HCT116 (cell line): ENCODE results near the gene SLC12A4. TPM values are rescaled to one million over a fixed set of nuclear protein-coding genes. Genes with fewer than 3 reads are reported as not detected.

ENCODE experiments used
- ATAC-seq: fragments of 200-7000 bp; cut with Tn5 transposase; 2 replicates; pipeline ENCODE4 v1.9.1; 2020; ENCODE audit warnings: mild to moderate bottlenecking, moderate library complexity
- BruUV-seq: library from RNA; stranded (reverse); fragments of 400-500 nt; replicated peaks from 2 replicates; lab custom pipeline; 2021; lab: Mats Ljungman, UMichigan
- CTCF ChIA-PET: fragments of 300-600 bp; sonication (Branson Sonifier 250); formaldehyde crosslinking; loops from one replicate; lab custom pipeline; 2021; ENCODE audit warnings: antibody characterized with exemption; lab: Charles Lee
- POLR2A ChIA-PET: fragments of 300-600, 350-600 bp; sonication (Branson Sonifier 250); formaldehyde crosslinking; loops from one replicate; lab custom pipeline; 2021; ENCODE audit warnings: antibody characterized with exemption; lab: Charles Lee
- RAD21 ChIA-PET, 2 experiments: fragments of 300-600 bp; sonication (Branson Sonifier 250); formaldehyde crosslinking; loops; one replicate each; lab custom pipeline; 2023; ENCODE audit warnings: low total read pairs in 2 of 2; ENCODE audit not compliant: uncharacterized antibody in 2 of 2, unreplicated experiment in 2 of 2, low non-redundant PET in 1 of 2; lab: Charles Lee
- DNase-seq: peaks from one replicate; pipeline ENCODE4 v3.0.0-alpha.2; 2010; ENCODE audit warnings: low read depth, low spot score
- H2AFZ ChIP-seq: fragments of 200-600 bp; shearing (Covaris generic), sonication (generic); 2 replicates; pipeline ENCODE4 v1.6.1; 2017; ENCODE audit warnings: low read depth, mixed run types, mixed read lengths, antibody characterized with exemption, low read length; ENCODE audit not compliant: poor library complexity, severe bottlenecking
- H3K27ac ChIP-seq: 2 replicates; pipeline ENCODE4 v1.5.1; 2012; ENCODE audit warnings: low read depth, low read length
- H3K27me3 ChIP-seq: fragments of 200-600 bp; sonication (generic); 2 replicates; pipeline ENCODE4 v1.6.1; 2016; ENCODE audit warnings: mixed run types, low read length, mixed read lengths; ENCODE audit not compliant: insufficient read depth
- H3K36me3 ChIP-seq, 2 experiments: fragments of 200-500 bp in 1 of 2; fragments of 200-600 bp in 1 of 2; sonication (Bioruptor generic) in 1 of 2; sonication (generic) in 1 of 2; 2 replicates each; pipeline versions ENCODE4 v1.5.1 to v1.6.1; 2014 to 2016; ENCODE audit warnings: low read length in 2 of 2, inconsistent platforms in 1 of 2, mixed read lengths in 1 of 2, mixed run types in 1 of 2; ENCODE audit not compliant: insufficient read depth in 2 of 2, control insufficient read depth in 1 of 2
- H3K4me1 ChIP-seq, 2 experiments: fragments of 200-600 bp in 1 of 2; sonication (generic) in 1 of 2; 2 replicates each; pipeline versions ENCODE4 v1.5.1 to v1.6.1; 2012 to 2017; ENCODE audit warnings: low read length in 2 of 2, inconsistent platforms in 1 of 2, mild to moderate bottlenecking in 1 of 2, mixed read lengths in 1 of 2, mixed run types in 1 of 2, moderate library complexity in 1 of 2; ENCODE audit not compliant: insufficient read depth in 2 of 2, control insufficient read depth in 1 of 2
- H3K4me2 ChIP-seq: fragments of 200-600 bp; sonication (generic); 2 replicates; pipeline ENCODE4 v1.6.1; 2017; ENCODE audit warnings: mixed run types, low read length, mixed read lengths
- H3K4me3 ChIP-seq, 2 experiments: fragments of 200-600 bp in 1 of 2; sonication (generic) in 1 of 2; replicated peaks in 1 of 2; 2 replicates each; pipeline ENCODE4 v1.5.1; 2011 to 2016; ENCODE audit warnings: low read length in 2 of 2, control low read depth in 1 of 2, low read depth in 1 of 2, mild to moderate bottlenecking in 1 of 2, mixed read lengths in 1 of 2, mixed run types in 1 of 2
- H3K79me2 ChIP-seq: fragments of 200-600 bp; sonication (generic); 2 replicates; pipeline ENCODE4 v1.6.1; 2017; ENCODE audit warnings: mild to moderate bottlenecking, mixed run types, low read length, moderate library complexity, mixed read lengths; ENCODE audit not compliant: insufficient read depth
- H3K9ac ChIP-seq: fragments of 200-600 bp; sonication (generic); 2 replicates; pipeline ENCODE4 v1.6.1; 2016; ENCODE audit warnings: low read length, mixed read lengths
- H3K9me2 ChIP-seq: fragments of 200-600 bp; sonication (generic), shearing (Covaris generic); 2 replicates; pipeline ENCODE4 v1.6.1; 2017; ENCODE audit warnings: mixed run types, mild to moderate bottlenecking, moderate library complexity; ENCODE audit not compliant: insufficient read depth
- H3K9me3 ChIP-seq, 2 experiments: fragments of 200-500 bp in 1 of 2; fragments of 200-600 bp in 1 of 2; sonication (Bioruptor generic) in 1 of 2; sonication (generic) in 1 of 2; 2 replicates each; pipeline ENCODE4 v1.6.1; 2014 to 2017; ENCODE audit warnings: low read length in 2 of 2, mixed read lengths in 2 of 2, inconsistent platforms in 1 of 2, low read depth in 1 of 2, mild to moderate bottlenecking in 1 of 2, mixed run types in 1 of 2, moderate library complexity in 1 of 2; ENCODE audit not compliant: control insufficient read depth in 1 of 2, insufficient read depth in 1 of 2
- H4K20me1 ChIP-seq: fragments of 200-600 bp; sonication (generic), shearing (Covaris generic); 2 replicates; pipeline ENCODE4 v1.6.1; 2017; ENCODE audit warnings: mixed run types, mild to moderate bottlenecking, moderate library complexity; ENCODE audit not compliant: insufficient read depth
- CBX3 ChIP-seq: IDR thresholded peaks from 2 replicates; pipeline ENCODE4 v1.6.1; 2012; ENCODE audit warnings: low read depth
- CEBPB ChIP-seq: IDR thresholded peaks from 2 replicates; pipeline ENCODE4 v1.6.1; 2012; ENCODE audit warnings: low read depth
- EZH2 ChIP-seq: fragments of 200-600 bp; sonication (generic); IDR thresholded peaks from 2 replicates; pipeline ENCODE4 v1.6.1; 2017; ENCODE audit warnings: antibody characterized with exemption, mixed run types
- EZH2phosphoT487 ChIP-seq: fragments of 200-600 bp; IDR thresholded peaks from 2 replicates; pipeline ENCODE4 v1.6.1; 2018; ENCODE audit warnings: antibody characterized with exemption, borderline replicate concordance
- POLR2A ChIP-seq: IDR thresholded peaks from 2 replicates; pipeline ENCODE4 v1.7.0; 2011; ENCODE audit warnings: borderline replicate concordance; ENCODE audit not compliant: insufficient read depth, insufficient read length; ENCODE audit errors: extremely low read depth
- POLR2AphosphoS5 ChIP-seq: IDR thresholded peaks from 2 replicates; pipeline ENCODE4 v1.6.1; 2011; ENCODE audit warnings: mild to moderate bottlenecking, low read depth, low read length, moderate library complexity
- RAD21 ChIP-seq: IDR thresholded peaks from 2 replicates; pipeline ENCODE4 v1.6.1; 2012; ENCODE audit warnings: low read depth, mild to moderate bottlenecking
- SIN3A ChIP-seq: IDR thresholded peaks from 2 replicates; pipeline ENCODE4 v1.6.1; 2012; ENCODE audit warnings: low read depth
- SRF ChIP-seq: IDR thresholded peaks from 2 replicates; pipeline ENCODE4 v1.6.1; 2012; ENCODE audit warnings: low read depth
- TCF7L2 ChIP-seq: IDR thresholded peaks from 2 replicates; pipeline ENCODE4 v1.7.0; 2011; ENCODE audit warnings: borderline replicate concordance, inconsistent platforms; ENCODE audit not compliant: insufficient read depth, insufficient read length; ENCODE audit errors: extremely low read depth
- YY1 ChIP-seq: IDR thresholded peaks from 2 replicates; pipeline ENCODE4 v1.6.1; 2011; ENCODE audit warnings: low read length, low read depth, moderate library complexity, mild to moderate bottlenecking; ENCODE audit not compliant: insufficient replicate concordance; ENCODE audit errors: extremely low read depth
- ZFX ChIP-seq: fragments of 450-650 bp; IDR thresholded peaks from 2 replicates; pipeline ENCODE4 v1.6.1; 2017
- intact Hi-C: fragments of 100-400 bp; cut with micrococcal nuclease; formaldehyde crosslinking; loops from 2 replicates; pipeline ENCODE4 v1.10.0; 2022
- total RNA-seq: library from RNA; stranded (reverse); gene quantifications from one replicate; pipeline ENCODE4 v1.2.1, GENCODE V29; 2021; ENCODE audit not compliant: unreplicated experiment
- TF ChIP-seq, protein P1 (sequence below): IDR thresholded peaks from 2 replicates; pipeline ENCODE4 v1.6.1; 2012; ENCODE audit warnings: low read depth
- TF ChIP-seq, protein P2 (sequence below): IDR thresholded peaks from 2 replicates; pipeline ENCODE4 v1.6.1; 2012
- TF ChIP-seq, protein P3 (sequence below): IDR thresholded peaks from 2 replicates; pipeline ENCODE4 v1.6.1; 2012
- TF ChIP-seq, protein P4 (sequence below), 3 experiments: fragments of 200-600 bp in 1 of 3; sonication (generic) in 1 of 3; IDR thresholded peaks in 2 of 3; conservative IDR thresholded peaks in 1 of 3; 2 replicates each; pipeline ENCODE4 v1.5.1; 2012 to 2017; ENCODE audit warnings: low read depth in 2 of 3, low read length in 2 of 3, antibody characterized with exemption in 1 of 3, borderline replicate concordance in 1 of 3, control low read depth in 1 of 3, mild to moderate bottlenecking in 1 of 3, mixed read lengths in 1 of 3, mixed run types in 1 of 3, moderate library complexity in 1 of 3; ENCODE audit not compliant: insufficient read depth in 1 of 3

SLC12A4 gene
- total RNA-seq, 1 experiment from 2014 or later = 46.0 TPM

DNA sequence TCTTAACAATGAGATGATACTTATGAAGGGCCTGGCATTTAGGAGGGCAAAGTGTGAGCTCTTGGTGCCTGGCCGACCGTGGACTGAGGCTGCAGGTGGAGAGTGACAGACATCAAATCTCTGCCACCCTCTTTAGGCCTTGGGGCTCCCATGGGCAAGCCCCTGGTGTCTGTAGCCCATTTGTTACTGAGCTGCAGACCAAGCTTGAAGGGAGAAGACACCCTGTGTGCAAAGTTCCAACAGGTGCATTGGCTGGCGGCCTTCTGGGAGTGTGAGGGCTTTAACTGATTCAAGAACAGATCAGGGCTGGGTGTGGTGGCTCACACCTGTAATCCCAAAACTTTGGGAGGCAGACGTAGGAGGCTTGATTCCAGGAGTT is 36.0 kb downstream of the SLC12A4 start:
- Histone ChIP-seq H3K9me3 (no peaks in the 10 kb centered on the region), H3K4me1 (peaks cover 3 to 25% of the 10 kb centered on the region in 2 experiments; a peak in 3 of 4 replicates), H3K27ac (no peak overlapping the region), H2AFZ (no peak overlapping the region)
- CTCF ChIA-PET = no interaction called here
- no TSS peak for BruUV-seq
- ATAC-seq (no peak), DNase-seq (no peak)
- no peak for TF ChIP-seq EZH2phosphoT487
- TF ChIP-seq EZH2 = no peak
- no peak for TF ChIP-seq SRF
- TF ChIP-seq TCF7L2 = no peak
- TF ChIP-seq CEBPB = no peak
- no peak for TF ChIP-seq POLR2A
- TF ChIP-seq, protein P1, sequence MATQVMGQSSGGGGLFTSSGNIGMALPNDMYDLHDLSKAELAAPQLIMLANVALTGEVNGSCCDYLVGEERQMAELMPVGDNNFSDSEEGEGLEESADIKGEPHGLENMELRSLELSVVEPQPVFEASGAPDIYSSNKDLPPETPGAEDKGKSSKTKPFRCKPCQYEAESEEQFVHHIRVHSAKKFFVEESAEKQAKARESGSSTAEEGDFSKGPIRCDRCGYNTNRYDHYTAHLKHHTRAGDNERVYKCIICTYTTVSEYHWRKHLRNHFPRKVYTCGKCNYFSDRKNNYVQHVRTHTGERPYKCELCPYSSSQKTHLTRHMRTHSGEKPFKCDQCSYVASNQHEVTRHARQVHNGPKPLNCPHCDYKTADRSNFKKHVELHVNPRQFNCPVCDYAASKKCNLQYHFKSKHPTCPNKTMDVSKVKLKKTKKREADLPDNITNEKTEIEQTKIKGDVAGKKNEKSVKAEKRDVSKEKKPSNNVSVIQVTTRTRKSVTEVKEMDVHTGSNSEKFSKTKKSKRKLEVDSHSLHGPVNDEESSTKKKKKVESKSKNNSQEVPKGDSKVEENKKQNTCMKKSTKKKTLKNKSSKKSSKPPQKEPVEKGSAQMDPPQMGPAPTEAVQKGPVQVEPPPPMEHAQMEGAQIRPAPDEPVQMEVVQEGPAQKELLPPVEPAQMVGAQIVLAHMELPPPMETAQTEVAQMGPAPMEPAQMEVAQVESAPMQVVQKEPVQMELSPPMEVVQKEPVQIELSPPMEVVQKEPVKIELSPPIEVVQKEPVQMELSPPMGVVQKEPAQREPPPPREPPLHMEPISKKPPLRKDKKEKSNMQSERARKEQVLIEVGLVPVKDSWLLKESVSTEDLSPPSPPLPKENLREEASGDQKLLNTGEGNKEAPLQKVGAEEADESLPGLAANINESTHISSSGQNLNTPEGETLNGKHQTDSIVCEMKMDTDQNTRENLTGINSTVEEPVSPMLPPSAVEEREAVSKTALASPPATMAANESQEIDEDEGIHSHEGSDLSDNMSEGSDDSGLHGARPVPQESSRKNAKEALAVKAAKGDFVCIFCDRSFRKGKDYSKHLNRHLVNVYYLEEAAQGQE = no peak
- TF ChIP-seq, protein P2, sequence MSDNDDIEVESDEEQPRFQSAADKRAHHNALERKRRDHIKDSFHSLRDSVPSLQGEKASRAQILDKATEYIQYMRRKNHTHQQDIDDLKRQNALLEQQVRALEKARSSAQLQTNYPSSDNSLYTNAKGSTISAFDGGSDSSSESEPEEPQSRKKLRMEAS = no peak
- no peak for TF ChIP-seq SIN3A
- TF ChIP-seq ZFX = no peak
- TF ChIP-seq, protein P3, sequence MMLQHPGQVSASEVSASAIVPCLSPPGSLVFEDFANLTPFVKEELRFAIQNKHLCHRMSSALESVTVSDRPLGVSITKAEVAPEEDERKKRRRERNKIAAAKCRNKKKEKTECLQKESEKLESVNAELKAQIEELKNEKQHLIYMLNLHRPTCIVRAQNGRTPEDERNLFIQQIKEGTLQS = no peak
- TF ChIP-seq POLR2AphosphoS5 = no peak
- no peak for TF ChIP-seq YY1
- no peak for TF ChIP-seq CBX3
- TF ChIP-seq, protein P4, sequence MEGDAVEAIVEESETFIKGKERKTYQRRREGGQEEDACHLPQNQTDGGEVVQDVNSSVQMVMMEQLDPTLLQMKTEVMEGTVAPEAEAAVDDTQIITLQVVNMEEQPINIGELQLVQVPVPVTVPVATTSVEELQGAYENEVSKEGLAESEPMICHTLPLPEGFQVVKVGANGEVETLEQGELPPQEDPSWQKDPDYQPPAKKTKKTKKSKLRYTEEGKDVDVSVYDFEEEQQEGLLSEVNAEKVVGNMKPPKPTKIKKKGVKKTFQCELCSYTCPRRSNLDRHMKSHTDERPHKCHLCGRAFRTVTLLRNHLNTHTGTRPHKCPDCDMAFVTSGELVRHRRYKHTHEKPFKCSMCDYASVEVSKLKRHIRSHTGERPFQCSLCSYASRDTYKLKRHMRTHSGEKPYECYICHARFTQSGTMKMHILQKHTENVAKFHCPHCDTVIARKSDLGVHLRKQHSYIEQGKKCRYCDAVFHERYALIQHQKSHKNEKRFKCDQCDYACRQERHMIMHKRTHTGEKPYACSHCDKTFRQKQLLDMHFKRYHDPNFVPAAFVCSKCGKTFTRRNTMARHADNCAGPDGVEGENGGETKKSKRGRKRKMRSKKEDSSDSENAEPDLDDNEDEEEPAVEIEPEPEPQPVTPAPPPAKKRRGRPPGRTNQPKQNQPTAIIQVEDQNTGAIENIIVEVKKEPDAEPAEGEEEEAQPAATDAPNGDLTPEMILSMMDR (IDR thresholded peaks at IDR 0.05 in 2 of 3, conservative IDR thresholded peaks at IDR 0.05 in 1 of 3; ENCODE audit: borderline replicate concordance in 1 of 3, insufficient read depth in 1 of 3, low read depth in 2 of 3, low read length in 2 of 3) = no peak
- no peak for TF ChIP-seq RAD21
- TF ChIP-seq, all 23 proteins: peak for 0
- Histone ChIP-seq H3K27me3 (no peaks in the 10 kb centered on the region), H3K4me2 (no peak overlapping the region), H3K9ac (no peak overlapping the region), H3K79me2 (peaks cover 32% of the 10 kb centered on the region), H4K20me1 (no peaks in the 10 kb centered on the region), H3K36me3 (peaks cover 0 to 8% of the 10 kb centered on the region in 2 experiments; a peak in 2 of 4 replicates), H3K4me3 (no peak overlapping the region), H3K9me2 (no peaks in the 10 kb centered on the region)
- ChIA-PET RAD21 (no interaction called here), POLR2A (no interaction called here)
- intact Hi-C loops = loop anchor here (10.0 kb wide), 1 partner anchor 408 kb away; the partner anchor contains the start of gene RIPOR1
